GM19023 (cell line): ENCODE results near the gene RMND5B.

Source experiments
- ATAC-seq: cut with Tn5 transposase; IDR thresholded peaks from one replicate; pipeline ENCODE4 v1.9.1; 2021; ENCODE audit warnings: mild to moderate bottlenecking, moderate library complexity; ENCODE audit not compliant: unreplicated experiment

The RMND5B gene

DNA sequence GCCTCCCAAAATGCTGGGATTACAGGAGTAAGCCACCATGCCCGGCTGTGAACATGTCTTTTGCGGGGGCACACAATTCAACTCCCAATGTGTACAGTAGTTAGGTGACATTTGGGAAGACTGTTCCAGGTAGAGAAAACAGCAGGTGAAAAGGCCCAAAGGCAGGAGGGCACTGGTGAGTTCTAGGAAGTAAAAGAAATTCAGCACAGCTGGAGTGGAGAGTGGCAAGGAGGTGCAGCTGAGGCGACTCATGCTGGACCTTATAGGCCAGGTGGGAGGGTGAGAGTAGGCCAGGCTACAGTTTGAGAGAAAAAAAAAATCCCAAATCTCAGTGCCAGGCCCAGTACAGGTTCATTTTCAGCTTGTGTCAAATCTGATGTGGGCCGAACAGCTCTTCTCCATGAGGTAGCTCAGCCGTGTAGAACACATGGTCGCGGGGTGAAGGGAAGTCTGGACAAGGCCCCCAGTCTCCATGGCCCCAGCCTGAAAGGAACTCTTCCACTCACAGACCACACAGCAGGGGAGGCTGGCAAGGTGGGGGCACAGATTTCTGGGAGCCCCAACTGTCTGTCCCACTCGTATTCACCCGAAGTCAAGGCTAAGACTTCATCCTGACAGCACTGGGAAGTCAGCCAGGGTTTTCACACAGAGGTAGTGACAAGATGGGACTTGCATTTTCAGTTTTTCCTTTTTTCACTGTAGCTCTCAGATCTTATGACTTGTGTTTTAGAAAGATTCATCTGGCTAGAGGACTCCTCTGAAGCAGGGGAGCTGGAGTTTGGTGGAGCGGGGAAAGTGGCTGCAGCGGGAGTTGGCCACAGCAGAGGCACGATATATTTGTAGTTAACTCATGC is 69.0 kb downstream of the RMND5B start:
- no peak for ATAC-seq
